D721Med (cell line): ENCODE data around the gene MS4A10.

Experiments
- DNase-seq: peaks from one replicate; pipeline ENCODE4 v3.0.0; 2011; ENCODE audit warnings: low spot score; ENCODE audit not compliant: insufficient read length
- FAIRE-seq: peaks from 2 replicates; lab custom pipeline; 2011; peaks lifted over from hg19 to GRCh38; lab: Jason Lieb, UNC
- TF ChIP-seq, protein P1 (sequence below): IDR thresholded peaks from 2 replicates; pipeline ENCODE4 v1.5.1; 2012; ENCODE audit warnings: mild to moderate bottlenecking, control low read depth; ENCODE audit not compliant: insufficient read depth; ENCODE audit errors: missing control alignments

MS4A10 gene

DNA sequence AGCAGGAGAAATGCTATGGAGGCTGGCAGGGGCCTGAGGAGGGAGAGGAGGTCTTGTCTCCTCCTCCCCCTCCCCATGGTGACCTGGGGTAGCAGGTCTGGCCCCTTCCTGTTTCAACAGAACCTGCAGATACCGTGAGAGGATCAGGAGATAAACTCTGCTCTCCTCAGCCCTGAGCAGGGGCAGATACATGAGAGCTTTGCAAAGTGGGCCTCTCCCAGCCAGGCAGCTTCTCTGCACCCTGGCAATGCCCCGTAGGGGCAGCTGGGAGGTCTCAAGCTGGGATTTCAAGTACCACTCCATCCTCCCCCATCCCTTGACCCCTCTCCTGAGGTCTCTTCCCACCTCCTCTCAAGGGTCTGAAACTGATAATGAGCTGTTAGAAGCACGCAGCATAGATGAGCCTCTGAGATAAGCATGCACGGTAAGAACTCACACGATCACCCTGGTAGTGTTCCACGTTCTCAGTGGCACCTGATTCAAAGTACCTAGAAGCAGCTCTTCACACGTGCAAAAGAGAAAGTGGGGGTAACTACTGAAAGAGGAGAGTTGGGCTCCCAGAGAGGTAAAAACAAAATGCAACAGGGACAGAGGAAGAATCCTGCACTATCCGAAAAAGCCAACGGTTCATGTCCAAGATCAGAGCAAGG, 51.9 kb downstream of the MS4A10 start:
- TF ChIP-seq, protein P1, sequence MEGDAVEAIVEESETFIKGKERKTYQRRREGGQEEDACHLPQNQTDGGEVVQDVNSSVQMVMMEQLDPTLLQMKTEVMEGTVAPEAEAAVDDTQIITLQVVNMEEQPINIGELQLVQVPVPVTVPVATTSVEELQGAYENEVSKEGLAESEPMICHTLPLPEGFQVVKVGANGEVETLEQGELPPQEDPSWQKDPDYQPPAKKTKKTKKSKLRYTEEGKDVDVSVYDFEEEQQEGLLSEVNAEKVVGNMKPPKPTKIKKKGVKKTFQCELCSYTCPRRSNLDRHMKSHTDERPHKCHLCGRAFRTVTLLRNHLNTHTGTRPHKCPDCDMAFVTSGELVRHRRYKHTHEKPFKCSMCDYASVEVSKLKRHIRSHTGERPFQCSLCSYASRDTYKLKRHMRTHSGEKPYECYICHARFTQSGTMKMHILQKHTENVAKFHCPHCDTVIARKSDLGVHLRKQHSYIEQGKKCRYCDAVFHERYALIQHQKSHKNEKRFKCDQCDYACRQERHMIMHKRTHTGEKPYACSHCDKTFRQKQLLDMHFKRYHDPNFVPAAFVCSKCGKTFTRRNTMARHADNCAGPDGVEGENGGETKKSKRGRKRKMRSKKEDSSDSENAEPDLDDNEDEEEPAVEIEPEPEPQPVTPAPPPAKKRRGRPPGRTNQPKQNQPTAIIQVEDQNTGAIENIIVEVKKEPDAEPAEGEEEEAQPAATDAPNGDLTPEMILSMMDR = no peak
- FAIRE-seq (no peak), DNase-seq (no peak)

DNA sequence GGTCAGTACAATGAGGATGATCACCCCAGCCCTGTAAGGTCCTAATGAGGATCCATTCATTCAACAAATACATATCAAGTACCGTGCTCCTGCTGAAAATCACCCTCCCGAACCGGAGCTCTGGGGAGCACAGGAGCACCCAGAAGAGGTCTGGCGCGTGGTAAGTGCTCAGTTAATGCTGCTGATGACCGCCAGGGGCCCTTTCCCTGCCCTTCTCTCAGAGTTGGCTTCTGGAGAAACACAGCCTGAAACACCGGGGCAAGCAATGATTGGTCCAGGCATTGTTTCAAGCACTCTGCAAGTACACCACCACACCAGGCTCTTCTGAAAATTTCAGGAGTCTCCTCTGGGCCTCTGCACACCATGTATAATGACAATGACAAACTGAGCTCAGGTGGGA, 53.0 kb downstream of the MS4A10 start:
- no peak for FAIRE-seq
- TF ChIP-seq, protein P1 = no peak
- DNase-seq = no peak

DNA sequence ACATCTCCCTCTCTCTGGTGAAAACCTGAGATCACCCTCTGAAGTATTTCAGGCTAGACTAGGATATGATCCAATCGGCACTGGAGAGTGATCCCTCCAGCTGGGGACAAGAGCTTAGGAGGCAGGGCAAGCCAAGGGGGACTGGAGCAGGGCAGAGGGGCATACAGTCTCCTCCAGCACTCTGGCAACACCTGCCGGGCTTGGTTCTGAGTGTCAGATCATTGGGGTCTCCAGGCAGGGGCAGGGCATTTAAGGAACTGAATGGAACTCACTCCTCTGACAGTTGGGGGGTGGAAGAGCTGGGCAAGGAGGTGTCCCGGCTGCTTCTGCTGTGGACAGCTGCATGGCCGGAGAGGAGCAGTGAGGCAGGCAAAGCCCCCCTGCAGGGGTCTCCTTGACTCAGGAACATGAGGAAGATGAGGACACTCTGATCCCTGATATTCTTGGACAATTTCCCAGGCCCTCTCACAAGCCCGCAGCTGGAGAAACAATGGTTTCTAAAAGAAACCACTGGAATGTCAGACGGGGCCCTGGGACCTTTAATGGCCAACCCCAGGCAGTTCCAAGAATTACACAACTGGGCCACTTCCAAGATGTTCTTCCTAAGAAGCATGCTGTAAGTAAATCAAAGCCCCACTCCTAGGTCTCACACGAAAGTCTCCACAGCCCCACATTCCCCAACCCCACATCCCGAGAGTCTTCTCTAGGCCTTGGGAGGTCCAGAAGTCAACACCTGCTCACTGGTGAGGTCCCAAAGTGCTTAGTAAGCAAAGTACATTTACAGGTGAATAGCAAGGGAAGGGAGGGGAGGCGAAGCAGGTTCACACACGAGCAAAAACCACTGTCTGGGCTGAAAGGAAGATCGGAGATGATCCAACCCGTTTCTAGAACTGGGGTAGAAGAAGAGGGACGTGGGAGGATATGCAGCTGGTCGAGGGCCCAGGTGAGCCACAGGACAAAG, 55.6 kb downstream of the MS4A10 start:
- DNase-seq = no peak
- TF ChIP-seq, protein P1 = no peak
- no peak for FAIRE-seq

DNA sequence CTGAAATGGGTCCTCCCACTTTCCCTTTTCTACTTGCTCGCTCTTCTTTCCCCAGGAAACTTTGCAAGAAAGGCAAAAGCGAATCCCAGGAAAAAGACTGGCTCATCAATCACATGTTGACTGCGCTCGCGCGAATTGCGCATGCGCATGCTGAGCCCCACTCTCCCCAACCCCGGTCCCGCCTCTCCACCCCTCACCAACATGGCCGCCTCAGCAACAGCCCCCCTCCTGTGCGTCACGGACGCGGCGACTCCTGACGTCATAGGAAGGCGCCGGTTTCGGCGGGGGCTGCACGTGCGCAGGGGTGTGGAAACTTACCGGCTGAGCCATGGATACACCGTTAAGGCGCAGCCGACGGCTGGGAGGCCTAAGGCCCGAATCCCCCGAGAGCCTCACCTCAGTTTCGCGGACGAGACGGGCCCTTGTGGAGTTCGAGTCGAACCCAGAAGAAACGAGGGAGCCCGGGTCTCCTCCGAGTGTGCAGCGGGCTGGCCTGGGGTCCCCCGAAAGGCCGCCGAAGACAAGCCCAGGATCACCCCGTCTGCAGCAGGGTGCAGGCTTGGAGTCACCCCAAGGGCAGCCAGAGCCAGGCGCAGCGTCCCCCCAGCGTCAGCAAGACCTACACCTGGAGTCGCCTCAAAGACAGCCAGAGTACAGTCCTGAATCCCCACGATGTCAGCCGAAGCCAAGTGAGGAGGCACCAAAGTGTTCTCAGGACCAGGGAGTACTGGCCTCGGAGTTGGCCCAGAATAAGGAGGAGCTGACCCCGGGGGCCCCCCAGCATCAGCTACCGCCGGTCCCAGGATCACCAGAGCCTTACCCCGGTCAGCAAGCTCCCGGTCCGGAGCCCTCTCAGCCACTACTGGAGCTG, 56.9 kb downstream of the MS4A10 start, which contains the start of gene CCDC86:
TSS of gene CCDC86 (plus strand) at position 317 of the 871 bp plus-strand sequence. CDS start at position 329, 12 bp downstream.
- no peak for FAIRE-seq
- TF ChIP-seq, protein P1 = no peak

DNA sequence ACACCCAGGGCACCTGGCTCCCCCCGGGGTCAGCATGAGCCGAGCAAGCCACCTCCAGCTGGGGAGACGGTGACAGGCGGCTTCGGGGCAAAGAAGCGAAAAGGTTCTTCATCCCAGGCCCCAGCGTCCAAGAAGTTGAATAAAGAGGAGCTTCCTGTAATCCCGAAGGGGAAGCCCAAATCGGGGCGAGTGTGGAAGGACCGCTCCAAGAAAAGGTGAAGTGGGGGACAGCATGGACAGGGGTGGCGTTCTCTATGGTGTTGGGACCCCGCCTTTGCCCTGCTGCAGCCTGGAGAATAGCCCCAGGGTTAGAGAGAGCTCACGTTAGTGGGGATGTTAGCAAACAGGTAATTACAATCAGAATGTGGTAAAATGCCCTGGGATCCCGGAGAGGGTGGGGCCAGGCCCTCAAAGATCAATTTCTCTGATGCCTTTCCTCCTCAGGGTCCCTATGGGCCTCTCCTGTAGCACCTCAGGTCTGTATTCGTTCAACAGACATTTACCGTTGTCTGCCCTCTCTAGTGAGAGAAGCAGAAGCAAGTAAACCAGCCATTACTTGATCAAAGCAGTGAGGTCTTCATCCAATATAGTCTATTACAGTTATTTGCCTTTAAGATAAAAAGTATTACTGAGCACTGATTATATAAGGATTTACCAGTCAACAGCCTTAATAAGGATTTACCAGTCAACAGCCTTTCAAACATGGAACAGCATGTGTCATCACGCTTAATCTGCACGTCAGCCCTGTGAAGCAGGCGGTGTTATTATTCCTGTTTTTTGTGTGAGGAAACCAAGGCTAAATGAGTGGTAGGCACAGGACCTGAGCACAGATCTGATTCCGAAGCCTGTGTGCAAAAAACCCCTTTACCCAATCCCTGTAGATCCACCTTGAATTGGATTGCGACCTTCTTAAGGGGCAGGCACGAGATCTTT, 57.8 kb downstream of the MS4A10 start:
- TF ChIP-seq, protein P1 = no peak
- no peak for FAIRE-seq

More for the DNA sequence above, 56.9 kb downstream of the MS4A10 start, which contains the start of gene CCDC86:
- peak; percentile 99 for DNase-seq

More for the DNA sequence above, 57.8 kb downstream of the MS4A10 start:
- no peak for DNase-seq
